Natural killer cell (primary cell): Measurements from ENCODE around the gene JAKMIP3. TPM values are rescaled to one million over a fixed set of nuclear protein-coding genes. Genes with fewer than 3 reads are reported as not detected.

Source experiments
- ATAC-seq, 3 donors: fragments of 150-1000 bp in 2 of 3; fragments of 200-7000 bp in 1 of 3; cut with Tn5 transposase; 1 replicate in 1 of 3; 2 replicates in 2 of 3; pipeline ENCODE4 v1.10.0; 2021; ENCODE audit warnings: mild to moderate bottlenecking in 2 of 3, moderate library complexity in 2 of 3
- DNase-seq, 2 donors: peaks; one replicate each; pipeline versions ENCODE4 v3.0.0 to v3.0.0-alpha.2; 2013 to 2021; ENCODE audit warnings: mixed read lengths in 1 of 2
- H3K27ac ChIP-seq: one replicate; pipeline ENCODE4 v1.5.1; 2013; ENCODE audit warnings: mild to moderate bottlenecking, low read length
- H3K27me3 ChIP-seq: one replicate; pipeline ENCODE4 v1.6.1; 2013; ENCODE audit warnings: low read length; ENCODE audit not compliant: control insufficient read depth, insufficient read depth
- H3K36me3 ChIP-seq: one replicate; pipeline ENCODE4 v1.6.1; 2013; ENCODE audit warnings: low read length; ENCODE audit not compliant: control insufficient read depth, insufficient read depth
- H3K4me1 ChIP-seq: one replicate; pipeline ENCODE4 v1.6.1; 2013; ENCODE audit warnings: low read length; ENCODE audit not compliant: control insufficient read depth, insufficient read depth
- H3K4me3 ChIP-seq: one replicate; pipeline ENCODE4 v1.5.1; 2013; ENCODE audit warnings: low read length
- H3K9me3 ChIP-seq: one replicate; pipeline ENCODE4 v1.6.1; 2013; ENCODE audit warnings: low read length; ENCODE audit not compliant: control insufficient read depth, insufficient read depth
- H3K27ac Mint-ChIP-seq, 2 donors: one replicate each; pipeline ENCODE4 v1.8.0; 2022; ENCODE audit warnings: mild to moderate bottlenecking in 2 of 2, mixed read lengths in 2 of 2, moderate library complexity in 1 of 2
- H3K27me3 Mint-ChIP-seq, 2 donors: one replicate each; pipeline ENCODE4 v1.8.0; 2022; ENCODE audit warnings: low read depth in 2 of 2, mixed read lengths in 2 of 2
- H3K36me3 Mint-ChIP-seq: one replicate; pipeline ENCODE4 v1.8.0; 2022; ENCODE audit warnings: mixed read lengths
- H3K4me1 Mint-ChIP-seq, 2 donors: one replicate each; pipeline ENCODE4 v1.8.0; 2022; ENCODE audit warnings: mixed read lengths in 2 of 2
- H3K4me3 Mint-ChIP-seq: one replicate; pipeline ENCODE4 v1.8.0; 2022; ENCODE audit warnings: mild to moderate bottlenecking, moderate library complexity, mixed read lengths
- H3K9me3 Mint-ChIP-seq, 2 donors: one replicate each; pipeline ENCODE4 v1.8.0; 2022; ENCODE audit warnings: mixed read lengths in 2 of 2
- CTCF ChIP-seq: fragments of 200-600 bp; IDR thresholded peaks from one replicate; pipeline ENCODE4 v1.8.0; 2022; ENCODE audit warnings: antibody characterized with exemption
- WGBS: methylation state at CpG from one replicate; pipeline ENCODE4 v1.1.7; 2013; ENCODE audit warnings: missing lambda C conversion rate; ENCODE audit not compliant: insufficient coverage; 5-methylcytosine and 5-hydroxymethylcytosine counted together
- intact Hi-C: fragments of 100-400 bp; cut with micrococcal nuclease; formaldehyde crosslinking; loops from one replicate; pipeline ENCODE4 v1.14.2; 2022
- total RNA-seq, 4 donors: library from RNA; stranded (reverse); fragments of 120-200 nt in 1 of 4; gene quantifications; one replicate each; pipeline versions ENCODE4 v1.2.3 to v1.2.4, GENCODE V29; 2013 to 2022

JAKMIP3 gene
- total RNA-seq, 3 donors from 2014 or later (not counting 1 experiment from before 2014, with no cell fraction given) = 0.19 to 0.45 (median 0.20) TPM

- peaks cover 7% of the 10 kb centered on the region in 2 donors for H3K4me1 Mint-ChIP-seq
- DNase-seq = no peak
- Histone ChIP-seq H3K27ac (no peak overlapping the region), H3K9me3 (no peaks in the 10 kb centered on the region), H3K4me1 (peaks cover 7% of the 10 kb centered on the region), H3K27me3 (peaks cover 6% of the 10 kb centered on the region), H3K4me3 (no peak overlapping the region), H3K36me3 (no peaks in the 10 kb centered on the region)
- no peak for TF ChIP-seq CTCF
- H3K4me3 Mint-ChIP-seq = no peak overlapping the region
- 92% methylated on average over 18 of the region's 18 CpGs for WGBS
- no peaks in the 10 kb centered on the region for H3K36me3 Mint-ChIP-seq
- intact Hi-C loops = no loop called here
- peaks cover 15 to 26% of the 10 kb centered on the region in 2 donors for H3K27me3 Mint-ChIP-seq
- ATAC-seq = no peak
- no peak overlapping the region for H3K27ac Mint-ChIP-seq
- H3K9me3 Mint-ChIP-seq = no peaks in the 10 kb centered on the region
Measured at GRCh38 chr10:132022241-132022640, 43.5 kb upstream of the JAKMIP3 start.

GRCh38 chr10:132023092-132023811, 42.5 kb upstream of the JAKMIP3 start:
- Mint-ChIP-seq H3K27me3 (peaks cover 23 to 37% of the 10 kb centered on the region in 2 donors), H3K27ac (no peak overlapping the region), H3K4me3 (peak overlapping the region; percentile 54), H3K36me3 (no peaks in the 10 kb centered on the region), H3K4me1 (peaks cover 7% of the 10 kb centered on the region in 2 donors), H3K9me3 (no peaks in the 10 kb centered on the region)
- no peaks in the 10 kb centered on the region for H3K36me3 ChIP-seq
- WGBS = 24% methylated on average over 36 of the region's 36 CpGs
- ATAC-seq = peak; percentile 70 to 95 (median 93)
- no peak overlapping the region for H3K4me3 ChIP-seq
- peak; percentile 87 for TF ChIP-seq CTCF
- H3K4me1 ChIP-seq = peaks cover 7% of the 10 kb centered on the region
- DNase-seq = peak; percentile 71 to 86
- H3K27ac ChIP-seq = no peak overlapping the region
- H3K27me3 ChIP-seq = peaks cover 6% of the 10 kb centered on the region
- no peaks in the 10 kb centered on the region for H3K9me3 ChIP-seq
- intact Hi-C loops = loop anchor here (1.0 kb wide), 1 partner anchor 138 kb away; no protein-coding TSS in a partner anchor

GRCh38 chr10:132027423-132027983, 38.2 kb upstream of the JAKMIP3 start:
- Histone ChIP-seq H3K27me3 (peaks cover 6% of the 10 kb centered on the region), H3K9me3 (no peaks in the 10 kb centered on the region), H3K27ac (no peak overlapping the region), H3K4me1 (peaks cover 7% of the 10 kb centered on the region), H3K4me3 (no peak overlapping the region), H3K36me3 (no peaks in the 10 kb centered on the region)
- H3K4me3 Mint-ChIP-seq = no peak overlapping the region
- no peaks in the 10 kb centered on the region for H3K9me3 Mint-ChIP-seq
- H3K4me1 Mint-ChIP-seq = peaks cover 7% of the 10 kb centered on the region in 2 donors
- no peak overlapping the region for H3K27ac Mint-ChIP-seq
- 79% methylated on average over 3 of the region's 3 CpGs for WGBS
- TF ChIP-seq CTCF = no peak
- peaks cover 31 to 64% of the 10 kb centered on the region in 2 donors for H3K27me3 Mint-ChIP-seq
- no peak for DNase-seq
- intact Hi-C loops = no loop called here
- no peak for ATAC-seq
- no peaks in the 10 kb centered on the region for H3K36me3 Mint-ChIP-seq
